ENCODE results near the gene DHDDS.

Gene DHDDS

GRCh38 chr1:26459148-26459547 is 27.0 kb downstream of the DHDDS start:
- H3K18ac ChIP-seq (ENCODE audit: low read length) = no peak overlapping the region
- no CpG with 5 or more reads among the region's 1 CpG for WGBS, 2 donors (ENCODE audit: extremely low coverage in 2 of 2, insufficient read length in 2 of 2, insufficient replicate concordance in 1 of 2)

GRCh38 chr1:26459573-26460031 is 27.5 kb downstream of the DHDDS start:
- H3K14ac ChIP-seq (ENCODE audit: low read length) = no peak overlapping the region
- no peaks in the 10 kb centered on the region for H3K79me1 ChIP-seq (ENCODE audit: low read depth, low read length)
- H2BK5ac ChIP-seq (ENCODE audit: low read length) = no peak overlapping the region
- WGBS, 2 donors (ENCODE audit: extremely low coverage in 2 of 2, insufficient read length in 2 of 2, insufficient replicate concordance in 1 of 2) = no CpG with 5 or more reads among the region's 3 CpGs
- H2BK120ac ChIP-seq (ENCODE audit: low read depth, low read length) = no peak overlapping the region
- no peak overlapping the region for H2BK15ac ChIP-seq (ENCODE audit: low read length)
- H4K91ac ChIP-seq (ENCODE audit: low read depth, low read length, poor library complexity) = no peak overlapping the region
- H3K18ac ChIP-seq (ENCODE audit: low read length) = no peak overlapping the region
- no peak overlapping the region for H3K4me2 ChIP-seq (ENCODE audit: insufficient read depth, low read length, poor library complexity, severe bottlenecking)
- H4K8ac ChIP-seq (ENCODE audit: low read depth, low read length) = no peak overlapping the region
- H3K36me3 ChIP-seq (replicated peaks in 1 of 2; ENCODE audit: control insufficient read depth in 2 of 2, insufficient read depth in 2 of 2, low read length in 2 of 2) = peaks cover 17 to 90% of the 10 kb centered on the region in 2 donors
- H3K4me1 ChIP-seq (ENCODE audit: control insufficient read depth in 2 of 2, insufficient read depth in 1 of 2, low read depth in 1 of 2, low read length in 2 of 2) = no peaks in the 10 kb centered on the region
- no peak for DNase-seq (ENCODE audit: low spot score)
- H3K4ac ChIP-seq (ENCODE audit: low read length) = no peak overlapping the region
- H3K27ac ChIP-seq (replicated peaks; ENCODE audit: low read length) = no peak overlapping the region
- H2AK5ac ChIP-seq (ENCODE audit: low read depth, low read length) = no peak overlapping the region
- H3K23ac ChIP-seq (ENCODE audit: low read depth, low read length, poor library complexity) = no peak overlapping the region
- H2AFZ ChIP-seq (ENCODE audit: low read length) = no peak overlapping the region
- no peaks in the 10 kb centered on the region for H3K9me3 ChIP-seq (replicated peaks in 1 of 2; ENCODE audit: control insufficient read depth in 2 of 2, insufficient read depth in 1 of 2, low read depth in 1 of 2, low read length in 2 of 2)
- no peak overlapping the region for H3K4me3 ChIP-seq (ENCODE audit: low read length in 2 of 2)
- no peak overlapping the region for H2BK12ac ChIP-seq (ENCODE audit: low read length)
- no peaks in the 10 kb centered on the region for H3K27me3 ChIP-seq (ENCODE audit: control insufficient read depth in 3 of 3, insufficient read depth in 3 of 3, low read depth in 1 of 3, low read length in 3 of 3)
- no peak overlapping the region for H3K9ac ChIP-seq (ENCODE audit: low read depth, low read length, poor library complexity)

More at GRCh38 chr1:26459148-26459547, 27.0 kb downstream of the DHDDS start:
- no peak overlapping the region for H3K4ac ChIP-seq (ENCODE audit: low read length)
- H3K4me3 ChIP-seq (ENCODE audit: low read length in 2 of 2) = no peak overlapping the region
- H3K79me1 ChIP-seq (ENCODE audit: low read depth, low read length) = no peaks in the 10 kb centered on the region
- H3K9ac ChIP-seq (ENCODE audit: low read depth, low read length, poor library complexity) = no peak overlapping the region
- H3K9me3 ChIP-seq (replicated peaks in 1 of 2; ENCODE audit: control insufficient read depth in 2 of 2, insufficient read depth in 1 of 2, low read depth in 1 of 2, low read length in 2 of 2) = no peaks in the 10 kb centered on the region
- H2BK12ac ChIP-seq (ENCODE audit: low read length) = no peak overlapping the region
- H2BK120ac ChIP-seq (ENCODE audit: low read depth, low read length) = no peak overlapping the region
- H3K23ac ChIP-seq (ENCODE audit: low read depth, low read length, poor library complexity) = no peak overlapping the region
- no peak overlapping the region for H4K8ac ChIP-seq (ENCODE audit: low read depth, low read length)
- no peak overlapping the region for H4K91ac ChIP-seq (ENCODE audit: low read depth, low read length, poor library complexity)
- H3K14ac ChIP-seq (ENCODE audit: low read length) = no peak overlapping the region
- H3K27me3 ChIP-seq (ENCODE audit: control insufficient read depth in 3 of 3, insufficient read depth in 3 of 3, low read depth in 1 of 3, low read length in 3 of 3) = no peaks in the 10 kb centered on the region
- H2BK15ac ChIP-seq (ENCODE audit: low read length) = no peak overlapping the region
- no peaks in the 10 kb centered on the region for H3K4me1 ChIP-seq (ENCODE audit: control insufficient read depth in 2 of 2, insufficient read depth in 1 of 2, low read depth in 1 of 2, low read length in 2 of 2)
- H2BK5ac ChIP-seq (ENCODE audit: low read length) = no peak overlapping the region
- H3K27ac ChIP-seq (replicated peaks; ENCODE audit: low read length) = no peak overlapping the region
- no peak overlapping the region for H2AK5ac ChIP-seq (ENCODE audit: low read depth, low read length)
- H3K36me3 ChIP-seq (replicated peaks in 1 of 2; ENCODE audit: control insufficient read depth in 2 of 2, insufficient read depth in 2 of 2, low read length in 2 of 2) = peaks cover 16 to 90% of the 10 kb centered on the region in 2 donors
- H3K4me2 ChIP-seq (ENCODE audit: insufficient read depth, low read length, poor library complexity, severe bottlenecking) = no peak overlapping the region
- no peak for DNase-seq (ENCODE audit: low spot score)
- no peak overlapping the region for H2AFZ ChIP-seq (ENCODE audit: low read length)

GRCh38 chr1:26468911-26469310 is 36.8 kb downstream of the DHDDS start:
- no peak overlapping the region for H3K14ac ChIP-seq (ENCODE audit: low read length)
- H3K4me3 ChIP-seq (ENCODE audit: low read length in 2 of 2) = no peak overlapping the region
- H2BK12ac ChIP-seq (ENCODE audit: low read length) = no peak overlapping the region
- peak overlapping the region; percentile 11 for H4K91ac ChIP-seq (ENCODE audit: low read depth, low read length, poor library complexity)
- no peak overlapping the region for H2BK120ac ChIP-seq (ENCODE audit: low read depth, low read length)
- no peaks in the 10 kb centered on the region for H3K27me3 ChIP-seq (ENCODE audit: control insufficient read depth in 3 of 3, insufficient read depth in 3 of 3, low read depth in 1 of 3, low read length in 3 of 3)
- peak overlapping the region; percentile 39 for H3K4me2 ChIP-seq (ENCODE audit: insufficient read depth, low read length, poor library complexity, severe bottlenecking)
- H3K9ac ChIP-seq (ENCODE audit: low read depth, low read length, poor library complexity) = peak overlapping the region; percentile 54
- H3K23ac ChIP-seq (ENCODE audit: low read depth, low read length, poor library complexity) = peak overlapping the region; percentile 8
- peak overlapping the region; percentile 77 for H2AK5ac ChIP-seq (ENCODE audit: low read depth, low read length)
- H3K9me3 ChIP-seq (replicated peaks in 1 of 2; ENCODE audit: control insufficient read depth in 2 of 2, insufficient read depth in 1 of 2, low read depth in 1 of 2, low read length in 2 of 2) = no peaks in the 10 kb centered on the region
- peak overlapping the region; percentile 50 for H2BK15ac ChIP-seq (ENCODE audit: low read length)
- no peak overlapping the region for H3K4ac ChIP-seq (ENCODE audit: low read length)
- H2BK5ac ChIP-seq (ENCODE audit: low read length) = peak overlapping the region; percentile 56
- DNase-seq (ENCODE audit: low spot score) = no peak
- H2AFZ ChIP-seq (ENCODE audit: low read length) = no peak overlapping the region
- peak overlapping the region; percentile 79 for H3K27ac ChIP-seq (replicated peaks; ENCODE audit: low read length)
- no peak overlapping the region for H4K8ac ChIP-seq (ENCODE audit: low read depth, low read length)
- H3K18ac ChIP-seq (ENCODE audit: low read length) = peak overlapping the region; percentile 83
- peaks cover 8 to 35% of the 10 kb centered on the region in 2 donors for H3K4me1 ChIP-seq (ENCODE audit: control insufficient read depth in 2 of 2, insufficient read depth in 1 of 2, low read depth in 1 of 2, low read length in 2 of 2)
- H3K36me3 ChIP-seq (replicated peaks in 1 of 2; ENCODE audit: control insufficient read depth in 2 of 2, insufficient read depth in 2 of 2, low read length in 2 of 2) = peaks cover 26 to 76% of the 10 kb centered on the region in 2 donors
- H3K79me1 ChIP-seq (ENCODE audit: low read depth, low read length) = no peaks in the 10 kb centered on the region
- WGBS, 2 donors (ENCODE audit: extremely low coverage in 2 of 2, insufficient read length in 2 of 2, insufficient replicate concordance in 1 of 2) = no CpG with 5 or more reads among the region's 10 CpGs

GRCh38 chr1:26469558-26469957 is 37.4 kb downstream of the DHDDS start:
- Histone ChIP-seq H3K27ac (replicated peaks; ENCODE audit: low read length) (peak overlapping the region; percentile 79), H3K23ac (ENCODE audit: low read depth, low read length, poor library complexity) (no peak overlapping the region), H3K4me1 (ENCODE audit: control insufficient read depth in 2 of 2, insufficient read depth in 1 of 2, low read depth in 1 of 2, low read length in 2 of 2) (peaks cover 14 to 36% of the 10 kb centered on the region in 2 donors), H3K4ac (ENCODE audit: low read length) (no peak overlapping the region), H2BK12ac (ENCODE audit: low read length) (no peak overlapping the region), H3K14ac (ENCODE audit: low read length) (no peak overlapping the region), H3K36me3 (replicated peaks in 1 of 2; ENCODE audit: control insufficient read depth in 2 of 2, insufficient read depth in 2 of 2, low read length in 2 of 2) (peaks cover 31 to 76% of the 10 kb centered on the region in 2 donors), H3K4me2 (ENCODE audit: insufficient read depth, low read length, poor library complexity, severe bottlenecking) (peak overlapping the region; percentile 18), H2BK5ac (ENCODE audit: low read length) (no peak overlapping the region), H4K8ac (ENCODE audit: low read depth, low read length) (no peak overlapping the region), H3K4me3 (ENCODE audit: low read length in 2 of 2) (no peak overlapping the region), H3K18ac (ENCODE audit: low read length) (no peak overlapping the region), H4K91ac (ENCODE audit: low read depth, low read length, poor library complexity) (no peak overlapping the region), H3K79me1 (ENCODE audit: low read depth, low read length) (no peaks in the 10 kb centered on the region), H2BK15ac (ENCODE audit: low read length) (no peak overlapping the region), H3K9ac (ENCODE audit: low read depth, low read length, poor library complexity) (no peak overlapping the region), H2AK5ac (ENCODE audit: low read depth, low read length) (no peak overlapping the region), H2BK120ac (ENCODE audit: low read depth, low read length) (no peak overlapping the region), H3K27me3 (ENCODE audit: control insufficient read depth in 3 of 3, insufficient read depth in 3 of 3, low read depth in 1 of 3, low read length in 3 of 3) (no peaks in the 10 kb centered on the region), H2AFZ (ENCODE audit: low read length) (no peak overlapping the region), H3K9me3 (replicated peaks in 1 of 2; ENCODE audit: control insufficient read depth in 2 of 2, insufficient read depth in 1 of 2, low read depth in 1 of 2, low read length in 2 of 2) (no peaks in the 10 kb centered on the region)
- WGBS, 2 donors (ENCODE audit: extremely low coverage in 2 of 2, insufficient read length in 2 of 2, insufficient replicate concordance in 1 of 2) = no CpG with 5 or more reads among the region's 5 CpGs
- DNase-seq (ENCODE audit: low spot score) = no peak
